Globus pallidus (tissue), 1 donor: Measurements from ENCODE around the gene PIAS4.

Experiments
- DNase-seq: peaks from one replicate; pipeline ENCODE4 v3.0.0-alpha.2; 2015; ENCODE audit warnings: low spot score

PIAS4 gene

DNA sequence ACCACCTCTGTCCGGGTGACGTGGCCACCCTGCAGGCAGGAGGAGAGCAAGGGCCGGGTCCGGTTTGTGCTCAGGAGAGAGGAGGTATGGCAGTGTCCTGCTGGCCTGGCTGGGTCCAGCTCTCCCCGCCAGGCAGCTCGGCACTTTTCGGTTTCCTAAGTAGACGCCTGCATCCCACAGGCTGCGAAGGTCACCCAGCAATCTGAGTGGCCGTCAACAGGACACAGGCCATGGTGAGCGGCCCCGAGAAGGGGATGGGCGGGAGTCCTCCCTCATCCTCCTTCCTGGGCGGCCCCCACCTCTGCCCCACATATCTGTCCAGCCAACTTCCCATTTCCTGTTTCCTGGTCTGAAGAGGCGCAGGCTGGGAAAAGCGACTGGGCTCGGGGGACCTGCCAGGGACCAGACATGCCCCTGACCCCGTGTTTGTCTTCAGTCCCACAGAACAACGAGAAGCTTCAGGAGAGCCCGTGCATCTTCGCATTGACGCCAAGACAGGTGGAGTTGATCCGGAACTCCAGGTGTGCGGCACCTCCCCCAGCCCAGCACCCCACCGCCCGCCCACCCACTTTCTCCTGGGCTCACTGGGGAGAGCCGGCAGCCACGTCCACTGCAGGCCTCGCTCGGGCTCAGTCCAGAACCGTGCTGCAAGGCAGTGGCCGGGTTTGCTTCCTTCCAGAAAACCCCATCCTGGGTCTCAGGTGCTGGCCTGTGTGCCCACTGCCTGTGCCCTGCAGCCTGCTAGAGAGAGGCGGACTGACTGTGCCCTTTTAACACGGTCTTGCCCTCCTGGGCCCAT is 16.3 kb downstream of the PIAS4 start:
- DNase-seq: no peak

DNA sequence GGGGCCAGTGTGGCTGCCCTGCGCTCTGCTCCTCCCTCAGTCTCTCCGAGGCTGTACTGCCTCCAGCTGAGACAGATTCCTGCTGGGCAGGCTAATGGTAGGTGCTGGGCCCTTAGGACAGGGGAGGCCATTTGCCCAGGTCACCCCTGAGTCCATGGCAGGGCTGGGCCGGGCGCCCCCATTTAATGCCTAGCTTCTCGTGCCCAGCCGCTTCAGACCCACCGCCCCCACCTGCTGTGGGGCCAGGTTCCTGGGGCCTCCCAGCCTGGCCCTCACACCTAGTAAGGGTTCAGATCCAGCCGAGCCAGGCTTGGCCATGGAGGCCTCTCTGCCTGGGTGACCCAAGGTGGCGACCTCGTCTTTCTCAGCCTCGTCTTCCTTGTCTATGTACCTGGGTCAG is 17.8 kb downstream of the PIAS4 start:
- DNase-seq: no peak

DNA sequence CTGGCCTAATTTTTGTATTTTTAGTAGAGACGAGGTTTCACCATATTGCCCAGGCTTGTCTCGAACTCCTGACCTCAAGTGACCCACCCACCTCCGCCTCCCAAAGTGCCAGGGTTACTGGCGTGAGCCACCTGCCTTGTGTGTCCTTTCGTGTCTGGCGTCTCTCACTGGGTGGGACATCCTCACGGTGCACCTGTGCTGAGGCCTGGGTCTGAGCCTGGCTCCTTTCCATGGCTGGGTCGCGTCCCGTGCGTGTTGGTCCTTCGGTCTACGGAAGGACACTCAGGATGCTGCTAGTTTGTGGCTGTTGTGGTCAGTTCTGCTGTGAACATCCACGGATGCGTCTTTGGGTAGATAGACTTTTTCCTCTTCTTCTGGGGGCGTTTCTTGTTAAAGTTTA is 19.6 kb downstream of the PIAS4 start:
- no peak for DNase-seq

DNA sequence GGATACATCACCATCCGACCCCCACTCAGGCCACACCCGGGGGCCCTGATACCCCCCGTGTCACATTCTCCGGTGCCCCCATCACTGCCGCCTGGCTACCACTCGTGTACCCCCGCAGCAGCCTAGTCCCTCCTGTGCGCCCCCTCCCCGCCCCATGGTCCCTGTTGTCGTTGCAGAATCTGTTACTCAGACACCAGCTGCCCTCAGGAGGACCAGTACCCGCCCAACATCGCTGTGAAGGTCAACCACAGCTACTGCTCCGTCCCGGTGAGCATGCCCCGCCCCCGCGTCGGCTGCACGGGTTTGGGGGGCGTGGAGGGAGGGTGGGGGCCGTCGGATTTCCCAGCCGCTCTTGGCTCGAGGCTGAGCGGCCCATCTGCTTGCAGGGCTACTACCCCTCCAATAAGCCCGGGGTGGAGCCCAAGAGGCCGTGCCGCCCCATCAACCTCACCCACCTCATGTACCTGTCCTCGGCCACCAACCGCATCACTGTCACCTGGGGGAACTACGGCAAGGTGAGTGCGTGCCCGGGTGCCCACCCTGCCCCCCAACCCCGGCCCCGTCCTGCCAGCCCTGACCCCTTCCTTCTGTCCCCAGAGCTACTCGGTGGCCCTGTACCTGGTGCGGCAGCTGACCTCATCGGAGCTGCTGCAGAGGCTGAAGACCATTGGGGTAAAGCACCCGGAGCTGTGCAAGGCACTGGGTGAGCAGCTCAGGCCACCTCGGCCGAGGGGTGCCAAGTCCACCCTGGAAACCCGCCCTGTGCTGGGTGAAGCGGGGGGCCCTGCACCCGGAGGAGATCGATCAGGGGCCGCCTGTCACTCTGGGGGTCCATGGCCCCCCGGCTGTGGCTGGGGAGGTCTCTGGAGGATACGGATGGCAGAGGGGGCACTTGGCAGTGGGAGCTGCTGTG is 21.1 kb downstream of the PIAS4 start:
- DNase-seq: no peak

DNA sequence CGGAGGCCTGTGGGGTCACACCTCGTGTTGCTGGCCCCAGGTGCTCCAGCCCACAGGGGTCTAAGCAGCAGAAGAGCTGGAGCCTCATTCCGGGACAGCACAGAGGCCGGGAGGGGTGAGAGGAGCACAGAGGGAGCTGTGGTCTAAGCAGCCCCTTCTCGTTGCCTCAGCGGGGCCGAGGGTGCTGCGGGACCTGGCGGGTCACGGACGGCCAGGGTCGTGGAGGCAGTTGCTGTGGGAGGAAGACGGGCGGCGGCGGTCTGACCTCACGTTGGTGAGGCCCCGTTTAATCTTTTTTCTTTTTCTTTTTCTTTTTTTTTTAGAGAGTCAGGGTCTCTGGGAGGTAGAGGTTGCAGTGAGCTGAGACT is 21.7 kb downstream of the PIAS4 start:
- no peak for DNase-seq

DNA sequence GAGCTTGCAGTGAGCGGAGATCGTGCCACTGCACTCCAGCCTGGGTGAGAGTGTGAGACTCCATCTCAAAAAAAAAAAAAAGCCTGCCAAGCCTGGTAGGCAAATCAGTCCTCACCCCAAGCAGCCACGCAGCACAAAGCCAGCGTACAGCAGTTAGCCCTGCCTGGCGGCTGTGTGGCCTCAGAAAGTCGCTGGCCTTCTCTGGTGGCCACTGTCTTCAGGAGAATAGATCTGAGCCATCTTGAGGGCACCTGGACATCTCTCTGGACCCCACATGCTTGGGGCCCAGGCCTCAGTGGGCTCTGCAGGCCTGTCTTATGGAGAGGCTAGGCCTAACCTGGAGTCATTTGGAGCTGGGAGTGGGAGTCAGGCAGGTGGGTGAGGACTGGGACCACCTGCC is 23.0 kb downstream of the PIAS4 start:
- DNase-seq: no peak

DNA sequence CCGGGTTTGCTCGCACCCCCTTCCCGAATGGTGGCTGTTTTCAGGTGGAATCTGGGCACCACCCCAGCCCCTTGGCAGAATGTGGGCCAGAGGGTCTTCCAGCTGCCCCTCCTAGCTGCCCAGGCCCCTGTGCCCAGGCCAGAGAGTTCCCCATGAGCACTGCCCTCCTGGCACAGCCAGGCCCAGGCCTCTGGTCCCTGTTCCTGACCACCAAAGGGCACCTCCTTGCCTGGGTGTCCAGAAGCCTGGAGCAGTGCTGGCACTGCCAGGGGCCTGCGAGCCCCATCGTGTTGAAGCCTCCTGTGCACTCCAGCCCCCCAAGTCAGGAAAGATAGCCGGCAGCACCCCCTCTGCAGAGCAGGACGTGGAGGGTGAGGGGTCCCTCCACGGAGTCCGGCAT is 23.4 kb downstream of the PIAS4 start:
- DNase-seq: no peak

DNA sequence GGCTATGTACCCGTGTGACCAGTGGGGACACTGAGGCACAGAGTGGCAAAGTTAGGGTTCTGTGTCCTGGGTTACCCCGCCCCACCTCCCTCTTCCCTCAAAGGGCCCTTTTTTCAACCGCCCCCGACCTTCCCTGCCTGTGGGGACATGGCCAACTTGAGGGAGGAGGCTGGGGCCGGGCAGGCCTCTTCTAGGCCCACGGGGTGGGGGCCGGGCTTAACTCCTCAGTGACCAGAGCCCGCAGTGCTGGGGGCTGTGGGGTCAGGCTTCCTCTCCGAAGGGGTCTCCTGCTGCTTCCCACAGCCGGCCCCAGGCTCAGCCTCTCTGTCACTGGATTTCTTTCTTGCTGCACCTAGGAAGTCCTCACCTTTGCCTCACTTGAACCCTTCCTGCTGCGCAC is 23.9 kb downstream of the PIAS4 start:
- DNase-seq: no peak

DNA sequence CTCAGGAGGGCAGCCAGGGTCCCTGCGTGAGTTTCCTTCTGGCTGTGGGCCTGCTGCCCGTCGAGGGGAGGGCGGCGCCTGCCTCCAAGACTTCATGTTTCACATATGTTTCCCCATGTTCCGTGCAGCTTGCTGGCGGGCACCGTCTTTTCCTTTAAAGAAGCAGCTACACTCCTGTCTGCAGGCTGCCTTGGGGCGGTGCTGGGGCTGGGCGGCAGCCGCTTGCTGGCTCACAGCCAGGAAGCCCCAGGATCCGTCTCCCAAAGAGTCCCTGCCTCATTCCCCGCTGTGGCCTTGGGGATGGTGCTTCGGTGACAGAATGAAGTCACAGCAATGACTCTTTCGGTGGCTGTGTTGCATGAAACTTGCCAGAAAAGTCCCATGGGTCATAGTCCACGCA is 24.9 kb downstream of the PIAS4 start:
- DNase-seq: no peak

DNA sequence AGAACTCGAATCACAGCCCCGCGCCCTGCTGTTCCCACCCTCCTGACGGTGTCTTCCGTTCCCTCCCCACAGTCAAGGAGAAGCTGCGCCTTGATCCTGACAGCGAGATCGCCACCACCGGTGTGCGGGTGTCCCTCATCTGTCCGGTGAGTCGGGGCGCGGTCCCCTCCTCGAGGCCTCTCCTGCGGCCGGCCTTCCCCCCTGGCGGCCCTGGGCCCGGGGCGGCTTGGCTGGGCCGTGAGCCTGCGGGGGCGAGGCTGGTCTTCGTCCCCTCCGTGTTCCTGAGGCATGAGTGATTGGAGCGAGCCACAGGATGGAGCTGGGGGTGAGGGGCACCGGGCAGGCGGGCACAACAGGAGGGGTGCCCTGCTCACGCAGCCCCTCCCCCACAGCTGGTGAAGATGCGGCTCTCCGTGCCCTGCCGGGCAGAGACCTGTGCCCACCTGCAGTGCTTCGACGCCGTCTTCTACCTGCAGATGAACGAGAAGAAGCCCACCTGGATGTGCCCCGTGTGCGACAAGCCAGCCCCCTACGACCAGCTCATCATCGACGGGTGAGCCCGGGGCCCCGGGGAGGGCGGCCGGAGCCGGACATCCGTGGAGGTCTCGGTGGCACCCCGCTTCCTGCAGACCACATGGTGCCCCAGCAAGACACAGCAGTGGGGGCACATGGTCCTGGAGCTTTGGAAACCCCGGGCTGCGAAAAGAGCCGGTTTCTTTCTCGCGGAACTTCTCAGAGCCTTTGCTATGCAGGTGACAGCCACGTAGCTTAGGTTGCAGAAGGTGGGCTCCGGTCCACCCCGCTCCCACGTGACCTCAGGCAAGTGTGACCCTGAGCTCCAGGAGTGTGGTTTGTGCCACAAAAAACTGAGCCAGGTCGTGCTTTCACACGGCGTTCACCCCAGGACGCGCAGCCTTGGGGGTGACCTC is 25.8 kb downstream of the PIAS4 start:
- no peak for DNase-seq

DNA sequence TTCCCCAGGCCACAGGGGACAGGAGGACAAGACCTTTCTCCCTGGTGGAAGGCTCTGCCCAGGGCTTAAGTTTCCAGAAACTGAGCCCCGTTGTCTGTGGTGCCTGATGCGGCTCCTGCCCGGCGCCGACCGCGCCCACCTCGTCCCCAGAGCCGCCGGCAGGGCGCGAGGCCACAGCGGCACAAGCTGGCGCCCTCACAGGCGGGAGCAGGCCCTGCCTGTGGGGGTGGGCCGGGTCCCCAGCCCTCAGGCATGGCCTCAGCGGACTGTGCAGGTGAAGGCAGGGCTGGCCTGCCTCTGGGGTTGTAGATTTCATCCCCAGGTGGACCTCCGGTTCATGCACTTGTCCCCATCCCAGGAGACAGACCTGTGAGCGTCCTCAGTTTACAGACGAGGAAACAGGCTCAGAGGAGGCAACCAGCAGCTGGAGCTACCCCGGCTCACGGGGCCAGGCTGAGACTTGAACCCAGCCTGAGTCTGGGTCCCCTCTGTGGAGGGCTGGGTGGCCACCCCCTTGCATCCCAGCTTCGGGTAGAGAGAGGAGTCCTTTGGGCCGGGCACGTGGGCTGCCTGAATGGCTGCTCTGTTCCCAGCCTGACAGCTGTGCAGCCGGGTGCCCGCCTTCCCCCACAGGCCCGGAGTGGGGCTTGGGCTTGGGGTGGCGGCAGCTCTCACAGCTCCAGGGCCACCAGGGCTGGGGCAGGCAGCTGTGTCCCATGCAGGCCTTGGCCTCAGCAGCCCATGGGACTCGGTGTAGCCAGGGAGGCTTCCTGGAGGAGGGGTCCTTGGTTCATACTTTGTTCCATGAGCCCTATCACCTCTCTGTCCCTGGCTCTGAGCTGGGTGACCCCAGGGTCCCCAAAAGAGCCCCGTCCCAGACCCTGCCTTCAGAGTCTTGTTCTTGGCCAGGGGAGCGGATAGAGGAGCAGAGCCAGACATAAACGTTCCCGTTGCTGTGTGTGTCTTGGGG is 26.8 kb downstream of the PIAS4 start:
- DNase-seq: peak; percentile 95

DNA sequence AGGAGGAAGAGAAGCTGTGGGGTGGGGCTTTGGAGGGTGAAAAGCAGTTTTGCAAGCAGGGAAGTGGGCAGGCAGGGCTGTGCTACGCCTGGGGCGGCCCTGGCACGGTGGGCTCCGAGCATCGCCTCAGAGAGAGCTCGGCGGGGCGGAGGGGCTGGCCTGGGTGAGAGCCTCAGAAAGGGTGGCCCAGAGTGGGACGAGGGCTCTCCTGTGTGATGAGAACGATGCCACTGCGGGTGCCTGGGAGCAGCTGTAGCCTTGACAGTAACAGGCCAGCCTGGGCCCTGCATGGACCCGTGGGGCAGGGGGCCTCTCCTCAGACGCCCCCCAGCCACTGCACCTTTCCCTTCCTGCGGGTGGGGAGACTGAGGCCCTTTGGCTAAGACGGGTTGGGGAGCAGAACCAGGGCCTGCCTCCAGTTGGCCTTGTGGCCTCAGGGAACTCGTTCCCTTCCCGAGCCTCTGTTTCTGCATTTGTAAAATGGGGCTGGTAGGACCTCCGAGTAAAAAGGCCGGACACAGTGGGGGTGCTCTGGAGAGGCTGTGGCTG is 27.6 kb downstream of the PIAS4 start:
- no peak for DNase-seq

DNA sequence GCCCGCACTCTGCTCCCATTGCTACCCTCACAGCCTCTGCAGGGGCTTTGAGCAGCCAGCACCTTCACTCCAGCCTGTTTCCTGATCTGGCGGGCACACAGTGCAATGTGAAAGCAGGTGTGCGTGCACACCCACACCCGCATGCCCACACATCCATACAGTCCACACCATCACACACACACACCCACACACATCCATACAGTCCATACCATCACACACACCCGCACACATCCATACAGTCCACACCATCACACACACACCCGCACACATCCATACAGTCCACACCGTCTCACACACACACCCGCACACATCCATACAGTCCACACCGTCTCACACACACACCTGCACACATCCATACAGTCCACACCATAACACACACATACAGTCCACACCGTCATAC is 28.0 kb downstream of the PIAS4 start:
- DNase-seq: no peak

DNA sequence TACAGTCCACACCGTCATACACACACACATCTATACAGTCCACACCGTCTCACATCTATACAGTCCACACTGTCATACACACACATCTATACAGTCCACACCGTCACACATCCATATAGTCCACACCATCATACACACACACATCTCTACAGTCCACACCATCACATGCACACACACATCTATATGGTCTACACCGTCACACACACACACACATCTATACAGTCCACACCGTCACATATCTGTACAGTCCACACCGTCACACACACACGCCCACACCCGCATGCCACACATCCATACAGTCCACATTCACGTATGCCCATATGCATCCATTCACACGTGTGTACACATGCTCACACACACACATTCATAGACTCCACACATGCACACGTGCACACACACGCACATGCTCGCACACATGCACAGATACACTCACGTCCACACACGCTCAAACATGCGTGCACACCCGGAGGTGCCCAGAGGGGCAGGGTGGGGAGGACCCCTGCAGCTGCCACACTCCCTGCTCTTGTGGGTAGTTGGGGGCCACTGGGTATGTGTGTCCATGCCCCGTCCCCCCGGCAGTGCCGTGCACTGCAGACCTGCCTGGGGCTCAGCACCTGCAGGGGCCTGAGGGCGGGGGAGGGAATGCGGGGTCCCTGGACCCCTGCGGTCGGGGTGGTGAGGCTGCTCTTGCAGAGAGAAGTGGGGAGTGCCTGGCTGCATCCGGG is 29.2 kb downstream of the PIAS4 start:
- DNase-seq: no peak

DNA sequence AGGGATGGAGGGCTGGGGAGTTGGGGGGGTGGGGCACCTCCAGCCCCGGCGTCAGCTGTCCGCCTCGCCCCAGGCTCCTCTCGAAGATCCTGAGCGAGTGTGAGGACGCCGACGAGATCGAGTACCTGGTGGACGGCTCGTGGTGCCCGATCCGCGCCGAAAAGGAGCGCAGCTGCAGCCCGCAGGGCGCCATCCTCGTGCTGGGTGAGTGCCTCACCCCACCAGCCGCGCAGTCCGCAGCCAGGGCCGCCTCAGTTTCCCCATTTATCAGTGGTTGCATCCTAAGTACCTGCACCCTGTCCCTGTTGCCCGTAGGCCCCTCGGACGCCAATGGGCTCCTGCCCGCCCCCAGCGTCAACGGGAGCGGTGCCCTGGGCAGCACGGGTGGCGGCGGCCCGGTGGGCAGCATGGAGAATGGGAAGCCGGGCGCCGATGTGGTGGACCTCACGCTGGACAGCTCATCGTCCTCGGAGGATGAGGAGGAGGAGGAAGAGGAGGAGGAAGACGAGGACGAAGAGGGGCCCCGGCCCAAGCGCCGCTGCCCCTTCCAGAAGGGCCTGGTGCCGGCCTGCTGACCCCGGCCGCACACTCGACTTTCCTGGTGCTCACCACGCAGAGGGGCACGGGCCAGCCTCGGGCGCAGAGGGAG is 29.9 kb downstream of the PIAS4 start:
- no peak for DNase-seq

DNA sequence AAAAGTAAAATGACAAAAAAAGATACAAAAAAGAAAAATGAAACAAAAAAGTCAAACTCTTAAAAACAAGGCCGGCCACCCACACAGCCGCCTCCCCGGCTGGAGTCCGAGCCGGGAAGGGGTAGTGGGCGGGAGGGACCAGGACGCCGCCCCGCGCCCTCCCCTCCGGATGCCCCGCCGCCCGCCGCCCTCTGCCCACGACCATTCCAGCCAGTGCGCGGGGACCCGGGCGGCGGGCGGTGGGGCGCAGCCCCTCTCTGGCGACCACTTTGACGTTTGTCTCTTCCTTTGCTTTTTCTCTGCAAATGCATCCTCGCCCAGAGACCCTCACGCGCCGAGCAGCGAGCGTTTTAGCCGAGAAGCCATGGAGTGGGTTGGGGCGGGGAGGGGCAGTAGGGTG is 30.5 kb downstream of the PIAS4 start:
- DNase-seq: no peak

DNA sequence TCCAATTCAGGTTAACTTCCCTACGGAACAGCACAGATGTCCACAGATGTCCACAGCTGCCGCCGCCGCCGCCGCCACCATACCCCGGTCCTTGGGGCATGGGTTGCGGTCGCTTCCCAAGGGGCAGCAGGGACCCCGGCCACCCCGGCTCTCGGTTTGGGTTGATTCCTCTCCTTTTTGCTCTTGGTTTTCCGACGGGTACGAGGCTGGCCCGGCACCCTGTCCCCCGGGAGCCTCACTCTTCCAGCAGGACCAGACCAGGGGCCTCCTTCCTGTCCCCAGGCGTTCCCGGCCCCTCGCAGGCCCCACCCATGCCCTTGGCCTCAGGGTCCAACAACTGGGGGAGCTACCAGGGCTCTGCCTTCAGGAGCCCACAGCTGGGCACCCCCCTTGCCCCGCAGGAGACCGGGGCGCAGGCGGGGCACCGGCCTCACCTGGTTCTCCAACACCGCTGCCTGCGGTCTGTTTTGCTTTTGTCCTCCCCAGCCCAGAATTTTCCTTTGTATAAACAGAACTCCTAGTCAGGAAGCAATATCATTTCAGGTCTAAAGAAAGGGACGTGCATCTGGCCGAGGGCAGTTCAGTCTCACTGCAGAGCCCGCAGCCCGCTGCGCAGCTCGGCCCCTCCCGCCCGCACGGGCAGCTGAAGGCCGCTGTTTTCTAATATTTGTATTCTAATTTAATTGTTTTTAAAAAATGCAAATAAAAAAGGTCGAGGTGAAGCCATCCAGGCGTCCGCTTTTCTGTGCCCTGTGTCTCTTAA is 31.3 kb downstream of the PIAS4 start:
- DNase-seq: no peak

DNA sequence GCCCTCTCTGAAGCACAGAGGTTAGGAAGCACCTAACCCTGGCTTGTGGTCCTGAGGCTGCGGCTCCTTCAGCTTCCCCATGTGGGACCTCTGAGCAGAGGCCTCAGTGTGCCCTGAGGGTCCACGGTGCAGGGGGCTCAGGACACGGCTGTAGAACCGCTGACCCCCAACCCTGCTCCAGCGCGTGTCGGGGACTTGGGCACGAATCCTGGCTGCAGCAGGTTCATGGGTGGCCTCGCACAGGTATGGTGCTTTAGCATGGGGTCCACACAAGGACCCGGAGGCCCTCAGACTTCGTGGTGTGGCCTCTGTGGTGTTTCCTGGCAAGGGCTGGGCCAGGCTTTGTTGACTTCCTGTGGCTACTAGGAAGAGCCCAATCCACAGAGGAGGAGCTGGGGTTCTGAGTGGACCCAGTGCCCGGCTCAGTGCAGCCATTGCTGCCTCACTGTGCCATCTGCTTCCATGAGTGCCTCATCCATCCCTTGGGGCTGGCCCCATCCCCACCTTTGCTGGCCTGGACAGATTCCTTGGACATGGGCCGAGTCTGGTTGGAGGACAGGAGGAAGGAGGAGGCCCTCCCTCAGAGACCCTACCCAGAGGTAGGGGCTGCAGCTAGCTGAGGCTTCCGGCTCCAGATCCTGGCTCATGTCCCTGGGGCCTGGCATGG is 34.7 kb downstream of the PIAS4 start:
- no peak for DNase-seq
